SK-N-SH (cell line): Measurements from ENCODE around the gene LAMA1.

Experiments
- EZH2phosphoT487 ChIP-seq: fragments of 200-600 bp; sonication (generic); IDR thresholded peaks from 2 replicates; pipeline ENCODE4 v1.6.1; 2017; ENCODE audit warnings: low read depth, mixed run types, mild to moderate bottlenecking, antibody characterized with exemption, moderate library complexity, borderline replicate concordance
- FOXM1 ChIP-seq: IDR thresholded peaks from 2 replicates; pipeline ENCODE4 v1.4.0; 2012; ENCODE audit warnings: low read depth, mild to moderate bottlenecking
- GABPA ChIP-seq: IDR thresholded peaks from 2 replicates; pipeline ENCODE4 v1.4.0; 2012; ENCODE audit warnings: low read depth, mild to moderate bottlenecking
- MXI1 ChIP-seq: IDR thresholded peaks from 2 replicates; pipeline ENCODE4 v1.6.1; 2012; ENCODE audit warnings: mild to moderate bottlenecking, low read depth, low read length, improper control_type of control experiment
- NFIC ChIP-seq: IDR thresholded peaks from 2 replicates; pipeline ENCODE4 v1.4.0; 2012; ENCODE audit warnings: borderline replicate concordance
- POLR2AphosphoS5 ChIP-seq: IDR thresholded peaks from 2 replicates; pipeline ENCODE4 v1.6.1; 2012; ENCODE audit warnings: low read depth, low read length
- RAD21 ChIP-seq: IDR thresholded peaks from 2 replicates; pipeline ENCODE4 v1.6.1; 2012; ENCODE audit warnings: mild to moderate bottlenecking, low read length
- REST ChIP-seq: IDR thresholded peaks from 2 replicates; pipeline ENCODE4 v1.6.1; 2012; ENCODE audit warnings: mild to moderate bottlenecking, low read depth, low read length, moderate library complexity
- SMC3 ChIP-seq: IDR thresholded peaks from 2 replicates; pipeline ENCODE4 v1.6.1; 2012; ENCODE audit warnings: low read depth, low read length, improper control_type of control experiment
- TEAD4 ChIP-seq: IDR thresholded peaks from 2 replicates; pipeline ENCODE4 v1.4.0; 2012; ENCODE audit warnings: mild to moderate bottlenecking, borderline replicate concordance; ENCODE audit not compliant: insufficient read depth
- TF ChIP-seq, protein P1 (sequence below): fragments of 200-600 bp; sonication (generic); IDR thresholded peaks from 2 replicates; pipeline ENCODE4 v1.6.1; 2017; ENCODE audit warnings: antibody characterized with exemption, mild to moderate bottlenecking, moderate library complexity
- TF ChIP-seq, protein P2 (sequence below): IDR thresholded peaks from 2 replicates; pipeline ENCODE4 v1.4.0; 2012; ENCODE audit warnings: low read depth

DNA sequence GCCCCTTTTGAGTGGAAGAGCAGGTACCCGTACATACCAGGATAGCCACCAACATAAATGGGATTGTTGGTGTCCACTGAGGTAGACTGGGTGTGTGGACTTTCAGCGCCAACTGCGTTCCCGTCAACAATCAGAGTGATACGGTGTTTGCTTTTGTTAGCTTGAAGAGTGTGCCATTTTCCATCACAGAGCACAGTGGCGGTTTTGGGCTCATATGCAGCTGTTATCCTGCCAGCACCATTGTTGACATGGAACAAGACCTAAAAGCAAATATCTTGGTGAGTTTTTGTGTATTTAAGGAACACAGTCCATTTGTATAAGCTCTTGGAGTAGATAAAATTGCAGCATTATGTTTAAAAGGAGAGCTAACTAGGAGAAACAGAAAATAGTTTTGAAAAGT lies 174.5 kb downstream of the LAMA1 start:
- TF ChIP-seq EZH2phosphoT487 = no peak
- TF ChIP-seq GABPA = no peak
- TF ChIP-seq POLR2AphosphoS5 = no peak
- TF ChIP-seq, protein P1, sequence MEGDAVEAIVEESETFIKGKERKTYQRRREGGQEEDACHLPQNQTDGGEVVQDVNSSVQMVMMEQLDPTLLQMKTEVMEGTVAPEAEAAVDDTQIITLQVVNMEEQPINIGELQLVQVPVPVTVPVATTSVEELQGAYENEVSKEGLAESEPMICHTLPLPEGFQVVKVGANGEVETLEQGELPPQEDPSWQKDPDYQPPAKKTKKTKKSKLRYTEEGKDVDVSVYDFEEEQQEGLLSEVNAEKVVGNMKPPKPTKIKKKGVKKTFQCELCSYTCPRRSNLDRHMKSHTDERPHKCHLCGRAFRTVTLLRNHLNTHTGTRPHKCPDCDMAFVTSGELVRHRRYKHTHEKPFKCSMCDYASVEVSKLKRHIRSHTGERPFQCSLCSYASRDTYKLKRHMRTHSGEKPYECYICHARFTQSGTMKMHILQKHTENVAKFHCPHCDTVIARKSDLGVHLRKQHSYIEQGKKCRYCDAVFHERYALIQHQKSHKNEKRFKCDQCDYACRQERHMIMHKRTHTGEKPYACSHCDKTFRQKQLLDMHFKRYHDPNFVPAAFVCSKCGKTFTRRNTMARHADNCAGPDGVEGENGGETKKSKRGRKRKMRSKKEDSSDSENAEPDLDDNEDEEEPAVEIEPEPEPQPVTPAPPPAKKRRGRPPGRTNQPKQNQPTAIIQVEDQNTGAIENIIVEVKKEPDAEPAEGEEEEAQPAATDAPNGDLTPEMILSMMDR = no peak
- TF ChIP-seq NFIC = no peak
- TF ChIP-seq SMC3 = no peak
- TF ChIP-seq FOXM1 = no peak
- TF ChIP-seq TEAD4 = no peak
- no peak for TF ChIP-seq MXI1
- TF ChIP-seq RAD21 = no peak
- TF ChIP-seq REST = no peak
- TF ChIP-seq, protein P2, sequence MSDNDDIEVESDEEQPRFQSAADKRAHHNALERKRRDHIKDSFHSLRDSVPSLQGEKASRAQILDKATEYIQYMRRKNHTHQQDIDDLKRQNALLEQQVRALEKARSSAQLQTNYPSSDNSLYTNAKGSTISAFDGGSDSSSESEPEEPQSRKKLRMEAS = no peak
